K562 (cell line): Measurements from ENCODE around the gene IFNGR2. TPM values are rescaled to one million over a fixed set of nuclear protein-coding genes. Genes with fewer than 3 reads are reported as not detected.
A peak's percentile ranks its signal among the peaks of the same experiment; 100 is the strongest.

Source experiments
- BDP1 ChIP-seq: IDR thresholded peaks from 3 replicates; pipeline ENCODE4 v1.6.1; 2011; ENCODE audit not compliant: insufficient read length, insufficient read depth
- CBX2 ChIP-seq: fragments of 200-600 bp; sonication (generic); IDR thresholded peaks from one replicate; pipeline ENCODE4 v1.6.1; 2012; ENCODE audit warnings: mild to moderate bottlenecking, low read length, inconsistent platforms; ENCODE audit not compliant: insufficient read depth, poor library complexity, severe bottlenecking
- DACH1 ChIP-seq: fragments of 450-650 bp; IDR thresholded peaks from 2 replicates; pipeline ENCODE4 v1.6.1; 2018; ENCODE audit not compliant: partially characterized antibody
- FOXK2 ChIP-seq, 2 experiments: fragments of 450-650 bp; IDR thresholded peaks in 1 of 2; conservative IDR thresholded peaks in 1 of 2; 2 replicates each; pipeline ENCODE4 v1.6.1; 2016; ENCODE audit warnings: low read depth in 2 of 2, mild to moderate bottlenecking in 1 of 2
- HDAC1 ChIP-seq, 2 experiments: fragments of 450-650 bp; IDR thresholded peaks; 2 replicates each; pipeline ENCODE4 v1.6.1; 2016 to 2017; ENCODE audit warnings: inconsistent platforms in 1 of 2, mild to moderate bottlenecking in 1 of 2, moderate library complexity in 1 of 2
- MAFK ChIP-seq: IDR thresholded peaks from 2 replicates; pipeline ENCODE4 v1.6.1; 2011; ENCODE audit warnings: low read length, improper control_type of control experiment
- MAZ ChIP-seq, 2 experiments: fragments of 450-650 bp in 1 of 2; sonication (generic) in 1 of 2; formaldehyde crosslinking; IDR thresholded peaks in 1 of 2; conservative IDR thresholded peaks in 1 of 2; 2 replicates each; pipeline versions ENCODE4 v1.4.0 to v1.5.0; 2020; ENCODE audit warnings: mild to moderate bottlenecking in 1 of 2, missing genetic modification reagents in 1 of 2
- MTA2 ChIP-seq: fragments of 450-650 bp; IDR thresholded peaks from 2 replicates; pipeline ENCODE4 v1.6.1; 2016; ENCODE audit warnings: low read depth
- SETDB1 ChIP-seq: IDR thresholded peaks from one replicate; pipeline ENCODE4 v1.6.1; 2012; ENCODE audit warnings: low read length, control low read depth, inconsistent platforms
- SOX6 ChIP-seq: fragments of 450-650 bp; IDR thresholded peaks from 2 replicates; pipeline ENCODE4 v1.6.1; 2014; ENCODE audit warnings: mild to moderate bottlenecking
- ZNF12 ChIP-seq: sonication (generic); formaldehyde crosslinking; IDR thresholded peaks from 2 replicates; pipeline ENCODE4 v1.4.0; 2020; ENCODE audit warnings: mild to moderate bottlenecking, missing genetic modification reagents
- ZNF699 ChIP-seq: fragments of 250-450 bp; sonication (Bioruptor Pico); IDR thresholded peaks from 2 replicates; pipeline ENCODE4 v1.8.0; 2021; ENCODE audit warnings: mild to moderate bottlenecking, moderate library complexity; ENCODE audit not compliant: insufficient replicate concordance
- ZNF766 ChIP-seq: fragments of 200-800 bp; sonication (Bioruptor generic); conservative IDR thresholded peaks from 2 replicates; pipeline ENCODE4 v1.6.1; 2016; ENCODE audit warnings: missing genetic modification characterization, missing compliant biosample characterization
- polyA plus RNA-seq, 8 experiments: library from polyadenylated mRNA; depleted of rRNA in 4 of 8; stranded (reverse) in 5 of 8; unstranded in 3 of 8; fragments of >200 nt; fragmentation: Nextera tagmentation in 2 of 8; fragmentation: Illumina TruSeq in 1 of 8; extraction: Ambion mirVana in 2 of 8; extraction: Trizol in 1 of 8; gene quantifications; 2 replicates each; pipeline versions ENCODE4 v1.2.1 to v1.2.3, GENCODE V29; 2011 to 2014; ENCODE audit warnings: inconsistent platforms in 1 of 8, missing spikeins in 1 of 8
- total RNA-seq, 7 experiments: library from RNA; depleted of rRNA in 6 of 7; stranded (reverse); fragments of >200 nt in 6 of 7; fragmentation: Illumina TruSeq in 2 of 7; extraction: Trizol in 2 of 7; gene quantifications; 2 replicates each; pipeline versions ENCODE4 v1.2.1 to v1.2.3, GENCODE V29; 2011 to 2021; ENCODE audit warnings: low replicate concordance in 1 of 7
- TF ChIP-seq, protein P1 (sequence below): sonication (generic); formaldehyde crosslinking; IDR thresholded peaks from 2 replicates; pipeline ENCODE4 v1.8.0; 2022; ENCODE audit warnings: mild to moderate bottlenecking, missing genetic modification reagents
- TF ChIP-seq, protein P2 (sequence below): fragments of 250-450 bp; sonication (Bioruptor Pico); IDR thresholded peaks from 2 replicates; pipeline ENCODE4 v1.6.1; 2021; ENCODE audit warnings: mild to moderate bottlenecking
- TF ChIP-seq, protein P3 (sequence below): fragments of 450-650 bp; formaldehyde crosslinking; IDR thresholded peaks from 2 replicates; pipeline ENCODE4 v1.4.0; 2020; ENCODE audit warnings: mild to moderate bottlenecking, mixed read lengths
- TF ChIP-seq, protein P4 (sequence below): fragments of 250-450 bp; sonication (Bioruptor Pico); IDR thresholded peaks from 2 replicates; pipeline ENCODE4 v1.8.0; 2022; ENCODE audit warnings: inconsistent platforms
- TF ChIP-seq, protein P5 (sequence below), 2 experiments: fragments of 450-650 bp in 1 of 2; sonication (generic) in 1 of 2; formaldehyde crosslinking in 1 of 2; IDR thresholded peaks in 1 of 2; conservative IDR thresholded peaks in 1 of 2; 2 replicates each; pipeline versions ENCODE4 v1.6.1 to v1.8.1; 2016 to 2023; ENCODE audit warnings: mild to moderate bottlenecking in 2 of 2, moderate library complexity in 2 of 2, inconsistent platforms in 1 of 2, missing genetic modification reagents in 1 of 2

Gene IFNGR2
- total and polyA plus RNA-seq, 9 of the 15 experiments (the other 6 are each of a cell fraction or from before 2014, with no cell fraction given), result 6.7 to 58.0 (median 28.5) TPM

DNA sequence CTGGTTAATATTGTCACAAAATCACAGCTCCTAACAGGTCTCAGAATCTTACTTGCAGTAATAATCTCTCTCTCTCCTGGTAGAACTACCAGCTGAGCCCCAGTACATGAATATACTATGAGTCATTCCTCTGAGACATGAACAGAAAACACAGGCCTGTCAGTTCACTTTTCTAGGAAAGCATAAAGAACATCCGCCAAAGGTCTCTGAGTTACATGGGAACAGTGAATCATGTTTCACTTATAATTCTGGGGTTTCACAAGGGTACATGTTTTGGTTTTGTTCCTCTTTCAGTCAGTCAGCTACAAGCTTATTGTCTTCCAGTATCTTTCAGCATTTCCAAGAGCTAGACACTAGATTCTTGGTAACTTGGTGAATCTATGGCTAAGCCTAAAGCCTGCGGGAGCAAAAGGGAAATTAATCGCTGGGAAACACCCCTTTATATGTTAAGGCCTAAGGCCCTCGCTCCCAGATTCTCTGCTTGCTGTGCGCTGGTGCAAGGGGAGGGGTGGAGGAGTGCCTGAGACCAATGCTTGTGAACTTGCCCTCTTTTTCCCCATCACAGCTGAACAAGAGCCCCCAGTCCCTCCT is 31.7 kb downstream of the IFNGR2 start (continued):
- TF ChIP-seq, protein P1, sequence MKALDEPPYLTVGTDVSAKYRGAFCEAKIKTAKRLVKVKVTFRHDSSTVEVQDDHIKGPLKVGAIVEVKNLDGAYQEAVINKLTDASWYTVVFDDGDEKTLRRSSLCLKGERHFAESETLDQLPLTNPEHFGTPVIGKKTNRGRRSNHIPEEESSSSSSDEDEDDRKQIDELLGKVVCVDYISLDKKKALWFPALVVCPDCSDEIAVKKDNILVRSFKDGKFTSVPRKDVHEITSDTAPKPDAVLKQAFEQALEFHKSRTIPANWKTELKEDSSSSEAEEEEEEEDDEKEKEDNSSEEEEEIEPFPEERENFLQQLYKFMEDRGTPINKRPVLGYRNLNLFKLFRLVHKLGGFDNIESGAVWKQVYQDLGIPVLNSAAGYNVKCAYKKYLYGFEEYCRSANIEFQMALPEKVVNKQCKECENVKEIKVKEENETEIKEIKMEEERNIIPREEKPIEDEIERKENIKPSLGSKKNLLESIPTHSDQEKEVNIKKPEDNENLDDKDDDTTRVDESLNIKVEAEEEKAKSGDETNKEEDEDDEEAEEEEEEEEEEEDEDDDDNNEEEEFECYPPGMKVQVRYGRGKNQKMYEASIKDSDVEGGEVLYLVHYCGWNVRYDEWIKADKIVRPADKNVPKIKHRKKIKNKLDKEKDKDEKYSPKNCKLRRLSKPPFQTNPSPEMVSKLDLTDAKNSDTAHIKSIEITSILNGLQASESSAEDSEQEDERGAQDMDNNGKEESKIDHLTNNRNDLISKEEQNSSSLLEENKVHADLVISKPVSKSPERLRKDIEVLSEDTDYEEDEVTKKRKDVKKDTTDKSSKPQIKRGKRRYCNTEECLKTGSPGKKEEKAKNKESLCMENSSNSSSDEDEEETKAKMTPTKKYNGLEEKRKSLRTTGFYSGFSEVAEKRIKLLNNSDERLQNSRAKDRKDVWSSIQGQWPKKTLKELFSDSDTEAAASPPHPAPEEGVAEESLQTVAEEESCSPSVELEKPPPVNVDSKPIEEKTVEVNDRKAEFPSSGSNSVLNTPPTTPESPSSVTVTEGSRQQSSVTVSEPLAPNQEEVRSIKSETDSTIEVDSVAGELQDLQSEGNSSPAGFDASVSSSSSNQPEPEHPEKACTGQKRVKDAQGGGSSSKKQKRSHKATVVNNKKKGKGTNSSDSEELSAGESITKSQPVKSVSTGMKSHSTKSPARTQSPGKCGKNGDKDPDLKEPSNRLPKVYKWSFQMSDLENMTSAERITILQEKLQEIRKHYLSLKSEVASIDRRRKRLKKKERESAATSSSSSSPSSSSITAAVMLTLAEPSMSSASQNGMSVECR (CRISPR knock-in tag), result no peak
- TF ChIP-seq HDAC1 (IDR thresholded peaks at IDR 0.05) (0 out of 4 replicates have a peak, but pooled peaks of 1 of the 2 experiments have one; percentile 40), MAZ (CRISPR knock-in tag; conservative IDR thresholded peaks at IDR 0.05 in 1 of 2, IDR thresholded peaks at IDR 0.05 in 1 of 2) (0 out of 4 replicates have a peak, but pooled peaks of 1 of the 2 experiments have one; percentile 22), CBX2 (no peak), MAFK (0 out of 2 replicates have a peak, but pooled peaks have one; percentile 4), SETDB1 (no peak), ZNF699 (no peak), ZNF766 (peak; percentile 69), SOX6 (peak; percentile 76; the same call in 1 of the 2 replicates), MTA2 (no peak), BDP1 (no peak), ZNF12 (CRISPR knock-in tag) (no peak), DACH1 (no peak), FOXK2 (conservative IDR thresholded peaks at IDR 0.05 in 1 of 2, IDR thresholded peaks at IDR 0.05 in 1 of 2; ENCODE audit: low read depth in 2 of 2) (peak in 1 of 2 experiments; percentile 49; a peak in 3 of 4 replicates)
- TF ChIP-seq, protein P2, sequence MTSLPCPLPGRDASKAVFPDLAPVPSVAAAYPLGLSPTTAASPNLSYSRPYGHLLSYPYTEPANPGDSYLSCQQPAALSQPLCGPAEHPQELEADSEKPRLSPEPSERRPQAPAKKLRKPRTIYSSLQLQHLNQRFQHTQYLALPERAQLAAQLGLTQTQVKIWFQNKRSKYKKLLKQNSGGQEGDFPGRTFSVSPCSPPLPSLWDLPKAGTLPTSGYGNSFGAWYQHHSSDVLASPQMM (CRISPR knock-in tag), result no peak
- TF ChIP-seq, protein P3, sequence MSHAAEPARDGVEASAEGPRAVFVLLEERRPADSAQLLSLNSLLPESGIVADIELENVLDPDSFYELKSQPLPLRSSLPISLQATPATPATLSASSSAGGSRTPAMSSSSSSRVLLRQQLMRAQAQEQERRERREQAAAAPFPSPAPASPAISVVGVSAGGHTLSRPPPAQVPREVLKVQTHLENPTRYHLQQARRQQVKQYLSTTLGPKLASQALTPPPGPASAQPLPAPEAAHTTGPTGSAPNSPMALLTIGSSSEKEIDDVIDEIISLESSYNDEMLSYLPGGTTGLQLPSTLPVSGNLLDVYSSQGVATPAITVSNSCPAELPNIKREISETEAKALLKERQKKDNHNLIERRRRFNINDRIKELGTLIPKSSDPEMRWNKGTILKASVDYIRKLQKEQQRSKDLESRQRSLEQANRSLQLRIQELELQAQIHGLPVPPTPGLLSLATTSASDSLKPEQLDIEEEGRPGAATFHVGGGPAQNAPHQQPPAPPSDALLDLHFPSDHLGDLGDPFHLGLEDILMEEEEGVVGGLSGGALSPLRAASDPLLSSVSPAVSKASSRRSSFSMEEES (CRISPR knock-in tag), result no peak
- TF ChIP-seq, protein P4, sequence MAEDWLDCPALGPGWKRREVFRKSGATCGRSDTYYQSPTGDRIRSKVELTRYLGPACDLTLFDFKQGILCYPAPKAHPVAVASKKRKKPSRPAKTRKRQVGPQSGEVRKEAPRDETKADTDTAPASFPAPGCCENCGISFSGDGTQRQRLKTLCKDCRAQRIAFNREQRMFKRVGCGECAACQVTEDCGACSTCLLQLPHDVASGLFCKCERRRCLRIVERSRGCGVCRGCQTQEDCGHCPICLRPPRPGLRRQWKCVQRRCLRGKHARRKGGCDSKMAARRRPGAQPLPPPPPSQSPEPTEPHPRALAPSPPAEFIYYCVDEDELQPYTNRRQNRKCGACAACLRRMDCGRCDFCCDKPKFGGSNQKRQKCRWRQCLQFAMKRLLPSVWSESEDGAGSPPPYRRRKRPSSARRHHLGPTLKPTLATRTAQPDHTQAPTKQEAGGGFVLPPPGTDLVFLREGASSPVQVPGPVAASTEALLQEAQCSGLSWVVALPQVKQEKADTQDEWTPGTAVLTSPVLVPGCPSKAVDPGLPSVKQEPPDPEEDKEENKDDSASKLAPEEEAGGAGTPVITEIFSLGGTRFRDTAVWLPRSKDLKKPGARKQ (CRISPR knock-in tag), result no peak
- TF ChIP-seq, protein P5, sequence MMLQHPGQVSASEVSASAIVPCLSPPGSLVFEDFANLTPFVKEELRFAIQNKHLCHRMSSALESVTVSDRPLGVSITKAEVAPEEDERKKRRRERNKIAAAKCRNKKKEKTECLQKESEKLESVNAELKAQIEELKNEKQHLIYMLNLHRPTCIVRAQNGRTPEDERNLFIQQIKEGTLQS (IDR thresholded peaks at IDR 0.05), result peak; percentile 92
- TF ChIP-seq, protein P5 (CRISPR knock-in tag; conservative IDR thresholded peaks at IDR 0.05), result no peak
